Measurements from ENCODE around the gene PGBD2. TPM values are rescaled to one million over a fixed set of nuclear protein-coding genes. Genes with fewer than 3 reads are reported as not detected.

PGBD2 gene
- polyA plus RNA-seq, 3 donors: 2.9 to 7.1 (median 3.9) TPM

GRCh38 chr1:248884632-248885295 lies 21.3 kb upstream of the PGBD2 start:
- TF ChIP-seq CTCF (IDR thresholded peaks at IDR 0.05): no peak
- Mint-ChIP-seq H3K27me3 (ENCODE audit: low read depth in 3 of 3) (peaks cover 0 to 3% (median 0%) of the 10 kb centered on the region in 3 donors), H3K27ac (no peak overlapping the region), H3K36me3 (no peaks in the 10 kb centered on the region), H3K4me1 (no peaks in the 10 kb centered on the region), H3K9me3 (peaks cover 0 to 4% (median 0%) of the 10 kb centered on the region in 7 donors), H3K4me3 (no peak overlapping the region)
- intact Hi-C loops (cut with micrococcal nuclease): no loop called here
- Histone ChIP-seq H4K20me1 (ENCODE audit: insufficient read depth, low read length) (no peaks in the 10 kb centered on the region), H3K79me2 (ENCODE audit: insufficient read depth, low read length) (no peaks in the 10 kb centered on the region), H3K4me2 (replicated peaks; ENCODE audit: extremely low read depth, low read length, poor library complexity, severe bottlenecking) (no peak overlapping the region), H3K36me3 (replicated peaks in 1 of 2; ENCODE audit: control insufficient read depth in 1 of 2, insufficient read depth in 2 of 2, low read length in 2 of 2) (no peaks in the 10 kb centered on the region), H3K27me3 (ENCODE audit: control insufficient read depth in 2 of 2, insufficient read depth in 2 of 2, low read length in 2 of 2) (no peaks in the 10 kb centered on the region), H2AFZ (ENCODE audit: insufficient read depth, low read depth, low read length, poor library complexity, severe bottlenecking) (no peak overlapping the region), H3K9me3 (replicated peaks in 1 of 2; ENCODE audit: control insufficient read depth in 1 of 2, insufficient read depth in 1 of 2, low read length in 2 of 2) (no peaks in the 10 kb centered on the region), H3K4me1 (ENCODE audit: control insufficient read depth in 1 of 2, insufficient read depth in 2 of 2, low read length in 2 of 2) (no peaks in the 10 kb centered on the region), H3K9ac (ENCODE audit: insufficient read depth, low read length, poor library complexity, severe bottlenecking) (no peak overlapping the region), H3K27ac (ENCODE audit: low read depth in 1 of 2, low read length in 2 of 2) (no peak overlapping the region), H3K4me3 (replicated peaks in 1 of 3; ENCODE audit: low read depth in 2 of 3, low read length in 3 of 3) (no peak overlapping the region)
- DNase-seq: no peak
- WGBS (ENCODE audit: insufficient coverage): no CpG with 5 or more reads among the region's 1 CpG

- Histone ChIP-seq H3K4me3 (replicated peaks in 1 of 3; ENCODE audit: low read depth in 2 of 3, low read length in 3 of 3) (no peak overlapping the region), H3K79me2 (ENCODE audit: insufficient read depth, low read length) (no peaks in the 10 kb centered on the region), H3K27ac (ENCODE audit: low read depth in 1 of 2, low read length in 2 of 2) (no peak overlapping the region), H3K9me3 (replicated peaks in 1 of 2; ENCODE audit: control insufficient read depth in 1 of 2, insufficient read depth in 1 of 2, low read length in 2 of 2) (no peaks in the 10 kb centered on the region), H3K4me1 (ENCODE audit: control insufficient read depth in 1 of 2, insufficient read depth in 2 of 2, low read length in 2 of 2) (no peaks in the 10 kb centered on the region), H2AFZ (ENCODE audit: insufficient read depth, low read depth, low read length, poor library complexity, severe bottlenecking) (no peak overlapping the region), H3K36me3 (replicated peaks in 1 of 2; ENCODE audit: control insufficient read depth in 1 of 2, insufficient read depth in 2 of 2, low read length in 2 of 2) (no peaks in the 10 kb centered on the region), H3K27me3 (ENCODE audit: control insufficient read depth in 2 of 2, insufficient read depth in 2 of 2, low read length in 2 of 2) (no peaks in the 10 kb centered on the region), H3K4me2 (replicated peaks; ENCODE audit: extremely low read depth, low read length, poor library complexity, severe bottlenecking) (no peak overlapping the region), H4K20me1 (ENCODE audit: insufficient read depth, low read length) (no peaks in the 10 kb centered on the region), H3K9ac (ENCODE audit: insufficient read depth, low read length, poor library complexity, severe bottlenecking) (no peak overlapping the region)
- DNase-seq: no peak
- Mint-ChIP-seq H3K4me3 (no peak overlapping the region), H3K4me1 (no peaks in the 10 kb centered on the region), H3K9me3 (peaks cover 0 to 4% (median 0%) of the 10 kb centered on the region in 7 donors), H3K27me3 (ENCODE audit: low read depth in 3 of 3) (peaks cover 0 to 3% (median 2%) of the 10 kb centered on the region in 3 donors), H3K36me3 (no peaks in the 10 kb centered on the region), H3K27ac (no peak overlapping the region)
- intact Hi-C loops (cut with micrococcal nuclease): no loop called here
- no CpG with 5 or more reads among the region's 1 CpG for WGBS (ENCODE audit: insufficient coverage)
- TF ChIP-seq CTCF (IDR thresholded peaks at IDR 0.05): no peak
These were observed 20.4 kb upstream of the PGBD2 start for GRCh38 chr1:248885646-248886045.
